Spleen (tissue), 11 donors: ENCODE measurements around the gene TTC21A. TPM values are rescaled to one million over a fixed set of nuclear protein-coding genes. Genes with fewer than 3 reads are reported as not detected.

Source experiments
- DNase-seq: peaks from one replicate; pipeline ENCODE4 v3.0.0-alpha.2; 2020
- H3K27ac ChIP-seq, 8 donors: fragments of 200-600 bp; sonication (generic) in 7 of 8; 1 replicate in 4 of 8; 2 replicates in 4 of 8; pipeline versions ENCODE4 v1.5.0 to v1.8.0; 2016 to 2021; ENCODE audit warnings: inconsistent platforms in 4 of 8, mild to moderate bottlenecking in 4 of 8, moderate library complexity in 1 of 8
- H3K27me3 ChIP-seq, 7 donors: fragments of 200-600 bp; sonication (generic) in 6 of 7; replicated peaks in 1 of 7; 1 replicate in 4 of 7; 2 replicates in 3 of 7; pipeline versions ENCODE4 v1.5.0 to v1.8.0; 2016 to 2021; ENCODE audit warnings: inconsistent platforms in 3 of 7, mild to moderate bottlenecking in 1 of 7
- H3K36me3 ChIP-seq, 6 donors: fragments of 200-600 bp; sonication (generic) in 5 of 6; 1 replicate in 4 of 6; 2 replicates in 2 of 6; pipeline versions ENCODE4 v1.5.0 to v1.8.0; 2016 to 2021; ENCODE audit warnings: inconsistent platforms in 2 of 6
- H3K4me1 ChIP-seq, 6 donors: fragments of 200-600 bp; sonication (generic) in 5 of 6; 1 replicate in 3 of 6; 2 replicates in 3 of 6; pipeline versions ENCODE4 v1.5.0 to v1.8.0; 2016 to 2021; ENCODE audit warnings: inconsistent platforms in 3 of 6
- H3K4me3 ChIP-seq, 8 donors: fragments of 200-600 bp; sonication (generic) in 7 of 8; 1 replicate in 4 of 8; 2 replicates in 4 of 8; pipeline versions ENCODE4 v1.5.0 to v1.8.0; 2016 to 2021; ENCODE audit warnings: inconsistent platforms in 4 of 8, mild to moderate bottlenecking in 4 of 8, moderate library complexity in 2 of 8
- H3K9me3 ChIP-seq, 8 donors: fragments of 200-600 bp; sonication (generic) in 7 of 8; 1 replicate in 4 of 8; 2 replicates in 4 of 8; pipeline versions ENCODE4 v1.5.0 to v1.8.0; 2016 to 2021; ENCODE audit warnings: inconsistent platforms in 4 of 8
- CTCF ChIP-seq, 11 experiments: fragments of 200-600 bp in 7 of 11; fragments of 450-650 bp in 4 of 11; sonication (generic) in 4 of 11; IDR thresholded peaks in 8 of 11; conservative IDR thresholded peaks in 3 of 11; 1 replicate in 7 of 11; 2 replicates in 4 of 11; pipeline versions ENCODE4 v1.4.0 to v1.8.0; 2016 to 2021; ENCODE audit warnings: antibody characterized with exemption in 11 of 11, inconsistent platforms in 4 of 11, mild to moderate bottlenecking in 1 of 11
- POLR2A ChIP-seq, 3 donors: fragments of 450-650 bp; IDR thresholded peaks; one replicate each; pipeline ENCODE4 v1.5.1; 2017; ENCODE audit warnings: antibody characterized with exemption in 3 of 3, mild to moderate bottlenecking in 1 of 3
- POLR2AphosphoS5 ChIP-seq, 3 donors: sonication (generic); formaldehyde crosslinking; IDR thresholded peaks; one replicate each; pipeline ENCODE4 v1.5.1; 2017; ENCODE audit warnings: antibody characterized with exemption in 3 of 3
- WGBS, 5 donors: extraction: QIAGEN DNeasy Blood & Tissue Kit in 3 of 5; methylation state at CpG; one replicate each; pipeline versions ENCODE4 v1.1.5 to v1.1.7; 2013 to 2018; 5-methylcytosine and 5-hydroxymethylcytosine counted together
- intact Hi-C: fragments of 100-400 bp; cut with DNase I; formaldehyde crosslinking; loops from one replicate; pipeline ENCODE4 v1.15.0; 2023; ENCODE audit warnings: low total_unique reads
- polyA plus RNA-seq, 3 donors: library from polyadenylated mRNA; stranded (reverse); fragments of 200-250 nt; gene quantifications; one replicate each; pipeline ENCODE4 v1.2.1, GENCODE V29; 2013
- total RNA-seq, 7 donors: library from RNA; depleted of rRNA in 3 of 7; stranded (reverse); fragments of >200 nt in 3 of 7; fragmentation: NEBNext Ultra II Directional in 4 of 7; extraction: Animal tissue kit (Norgen Biotek cat#: 25700) in 4 of 7; gene quantifications; one replicate each; pipeline versions ENCODE4 v1.1.0 to v1.2.1, GENCODE V29; 2016 to 2021
- donor health status: healthy with polysubstance abuse.
- donor health status: DM: no; HTN: no; CAD: no; lungs with moderate emphysema.
- donor health status: DM: no; HTN: no; CAD: no.
- donor health status: Bipolar disorder and iron deficiency.
- donor health status: healthy.
- donor health status: DM: no; HTN: no; CAD: no.
- donor health status: DM: yes; HTN: yes; CAD: no.

TTC21A gene
- total and polyA plus RNA-seq, 10 donors, result 11.6 to 34.3 (median 16.0) TPM

GRCh38 chr3:39090922-39091321, 16.6 kb upstream of the TTC21A start:
- H3K9me3 ChIP-seq, result no peaks in the 10 kb centered on the region
- no peak for DNase-seq
- intact Hi-C loops, result no loop called here
- H3K4me3 ChIP-seq, result no peak overlapping the region
- no peaks in the 10 kb centered on the region for H3K27me3 ChIP-seq
- peaks cover under 1 to 100% (median 92%) of the 10 kb centered on the region in 6 donors for H3K36me3 ChIP-seq
- peaks cover 0 to 8% (median 3%) of the 10 kb centered on the region in 6 donors for H3K4me1 ChIP-seq
- WGBS, 5 donors, result 80 to 92% (median 88%) methylated on average over 2 of the region's 2 CpGs
- no peak overlapping the region for H3K27ac ChIP-seq
- no peak for TF ChIP-seq CTCF (IDR thresholded peaks at IDR 0.05 in 8 of 11, conservative IDR thresholded peaks at IDR 0.05 in 3 of 11)
- TF ChIP-seq POLR2A (IDR thresholded peaks at IDR 0.05), result no peak
- TF ChIP-seq POLR2AphosphoS5 (IDR thresholded peaks at IDR 0.05), result no peak

- H3K27ac ChIP-seq, result no peak overlapping the region
- no peak overlapping the region for H3K4me3 ChIP-seq
- H3K36me3 ChIP-seq, result peaks cover 0 to 100% (median 95%) of the 10 kb centered on the region in 6 donors
- H3K9me3 ChIP-seq, result no peaks in the 10 kb centered on the region
- intact Hi-C loops, result no loop called here
- no peak for DNase-seq
- TF ChIP-seq POLR2AphosphoS5 (IDR thresholded peaks at IDR 0.05), result no peak
- TF ChIP-seq CTCF (IDR thresholded peaks at IDR 0.05 in 8 of 11, conservative IDR thresholded peaks at IDR 0.05 in 3 of 11), result no peak
- no peak for TF ChIP-seq POLR2A (IDR thresholded peaks at IDR 0.05)
- 79 to 91% (median 86%) methylated on average over 7 of the region's 7 CpGs for WGBS, 5 donors
- H3K4me1 ChIP-seq, result peaks cover 0 to 9% (median 0%) of the 10 kb centered on the region in 6 donors
- no peaks in the 10 kb centered on the region for H3K27me3 ChIP-seq
These were observed 12.4 kb upstream of the TTC21A start for GRCh38 chr3:39094851-39095677.

GRCh38 chr3:39095778-39096177, 11.7 kb upstream of the TTC21A start:
- Histone ChIP-seq H3K9me3 (no peaks in the 10 kb centered on the region), H3K4me1 (peaks cover 0 to 13% (median 0%) of the 10 kb centered on the region in 6 donors), H3K27me3 (no peaks in the 10 kb centered on the region), H3K36me3 (peaks cover 0 to 100% (median 97%) of the 10 kb centered on the region in 6 donors), H3K27ac (no peak overlapping the region), H3K4me3 (no peak overlapping the region)
- intact Hi-C loops, result no loop called here
- WGBS, 5 donors, result 65 to 90% (median 80%) methylated on average over 3 of the region's 3 CpGs
- no peak for TF ChIP-seq POLR2AphosphoS5 (IDR thresholded peaks at IDR 0.05)
- TF ChIP-seq CTCF (IDR thresholded peaks at IDR 0.05 in 8 of 11, conservative IDR thresholded peaks at IDR 0.05 in 3 of 11), result no peak
- no peak for TF ChIP-seq POLR2A (IDR thresholded peaks at IDR 0.05)
- no peak for DNase-seq

- H3K36me3 ChIP-seq, result peaks cover 0 to 97% (median 87%) of the 10 kb centered on the region in 6 donors
- intact Hi-C loops, result no loop called here
- H3K4me3 ChIP-seq, result no peak overlapping the region
These were observed 10.7 kb upstream of the TTC21A start for GRCh38 chr3:39096775-39097174.

More at GRCh38 chr3:39096775-39097174, 10.7 kb upstream of the TTC21A start:
- 47 to 66% (median 58%) methylated on average over 3 of the region's 3 CpGs for WGBS, 5 donors
- H3K27ac ChIP-seq, result peak overlapping the region in 2 of 8 donors; percentile 8 to 45
- H3K9me3 ChIP-seq, result no peaks in the 10 kb centered on the region
- DNase-seq, result no peak
- no peak for TF ChIP-seq CTCF (IDR thresholded peaks at IDR 0.05 in 8 of 11, conservative IDR thresholded peaks at IDR 0.05 in 3 of 11)
- no peak for TF ChIP-seq POLR2A (IDR thresholded peaks at IDR 0.05)
- no peak for TF ChIP-seq POLR2AphosphoS5 (IDR thresholded peaks at IDR 0.05)
- H3K27me3 ChIP-seq, result no peaks in the 10 kb centered on the region
- peaks cover 0 to 23% (median 6%) of the 10 kb centered on the region in 6 donors for H3K4me1 ChIP-seq
